Central memory CD4-positive, alpha-beta T cell (primary cell): ENCODE measurements around the gene IGSF9.

Source experiments
- DNase-seq: peaks from one replicate; pipeline ENCODE4 v3.0.0; 2022
- total RNA-seq, 3 experiments: gene quantifications; one replicate each; lab custom pipeline; 2026; lab: John Stamatoyannopoulos, UW

IGSF9 gene
- total RNA-seq = 0 to 0.19 (median 0.05) reads per million in 3 experiments

- DNase-seq = peak; percentile 67
Observed at GRCh38 chr1:159945483-159946241, at the start of gene IGSF9. IGSF9 (minus strand) TSS chr1:159945613; CDS start chr1:159943454, 2,159 bp downstream.

- no peak for DNase-seq
Observed at GRCh38 chr1:159994896-159995295, 49.5 kb upstream of the IGSF9 start.

- no peak for DNase-seq
Observed at GRCh38 chr1:159993911-159994310, 48.5 kb upstream of the IGSF9 start.

- no peak for DNase-seq
Observed at GRCh38 chr1:159992161-159992560, 46.7 kb upstream of the IGSF9 start.

GRCh38 chr1:159991513-159991912 lies 46.1 kb upstream of the IGSF9 start:
- DNase-seq = peak; percentile 3

GRCh38 chr1:159990005-159990404 lies 44.6 kb upstream of the IGSF9 start:
- DNase-seq = no peak

GRCh38 chr1:159989581-159989980 lies 44.2 kb upstream of the IGSF9 start:
- no peak for DNase-seq

- no peak for DNase-seq
Observed at GRCh38 chr1:159988006-159988405, 42.6 kb upstream of the IGSF9 start.

GRCh38 chr1:159987186-159987585 lies 41.8 kb upstream of the IGSF9 start:
- no peak for DNase-seq

GRCh38 chr1:159986531-159986930 lies 41.1 kb upstream of the IGSF9 start:
- DNase-seq = no peak

- no peak for DNase-seq
Observed at GRCh38 chr1:159986093-159986492, 40.7 kb upstream of the IGSF9 start.

GRCh38 chr1:159985473-159985872 lies 40.1 kb upstream of the IGSF9 start:
- DNase-seq = no peak

- DNase-seq = no peak
Observed at GRCh38 chr1:159983681-159984080, 38.3 kb upstream of the IGSF9 start.

GRCh38 chr1:159982280-159982679 lies 36.9 kb upstream of the IGSF9 start:
- DNase-seq = no peak

- no peak for DNase-seq
Observed at GRCh38 chr1:159981351-159982055, 36.1 kb upstream of the IGSF9 start.

- no peak for DNase-seq
Observed at GRCh38 chr1:159980786-159981185, 35.4 kb upstream of the IGSF9 start.

- no peak for DNase-seq
Observed at GRCh38 chr1:159980076-159980475, 34.7 kb upstream of the IGSF9 start.

GRCh38 chr1:159979257-159979656 lies 33.8 kb upstream of the IGSF9 start:
- DNase-seq = no peak

GRCh38 chr1:159978107-159978398 lies 32.6 kb upstream of the IGSF9 start:
- DNase-seq = no peak

GRCh38 chr1:159977364-159978106 lies 32.1 kb upstream of the IGSF9 start:
- DNase-seq = no peak

GRCh38 chr1:159974350-159974965 lies 29.0 kb upstream of the IGSF9 start:
- no peak for DNase-seq

- DNase-seq = no peak
Observed at GRCh38 chr1:159973350-159973940, 28.0 kb upstream of the IGSF9 start.
